Mammary epithelial cell (primary cell): ENCODE results near the gene UBTD2.

ENCODE experiments used
- CTCF ChIP-seq, 2 donors: IDR thresholded peaks in 1 of 2; conservative IDR thresholded peaks in 1 of 2; 2 replicates each; pipeline ENCODE4 v1.5.1; 2011 to 2012; ENCODE audit warnings: inconsistent platforms in 2 of 2, low read length in 2 of 2, mild to moderate bottlenecking in 2 of 2, control low read depth in 1 of 2, low read depth in 1 of 2; ENCODE audit not compliant: insufficient read depth in 1 of 2; ENCODE audit errors: extremely low read depth in 1 of 2
- EZH2 ChIP-seq: IDR thresholded peaks from 2 replicates; pipeline ENCODE4 v1.6.1; 2012; ENCODE audit warnings: low read length, inconsistent platforms, borderline replicate concordance

GRCh38 chr5:172188893-172189692 is 94.5 kb downstream of the UBTD2 start:
- no peak for TF ChIP-seq EZH2
- no peak for TF ChIP-seq CTCF (conservative IDR thresholded peaks at IDR 0.05 in 1 of 2, IDR thresholded peaks at IDR 0.05 in 1 of 2; ENCODE audit: extremely low read depth in 1 of 2, insufficient read depth in 1 of 2, low read depth in 1 of 2, low read length in 2 of 2)
